Ovary (tissue), 9 donors: Measurements from ENCODE around the gene RABL6. TPM values are rescaled to one million over a fixed set of nuclear protein-coding genes. Genes with fewer than 3 reads are reported as not detected.
A peak's percentile ranks its signal among the peaks of the same experiment; 100 is the strongest.

Experiments used
- DNase-seq, 5 donors: peaks; one replicate each; pipeline ENCODE4 v3.0.0-alpha.2; 2019 to 2020
- H3K27ac ChIP-seq, 2 donors: fragments of 200-600 bp; one replicate each; pipeline versions ENCODE4 v1.5.1 to v1.8.0; 2019 to 2022
- H3K27me3 ChIP-seq: fragments of 200-600 bp; one replicate; pipeline ENCODE4 v1.8.0; 2022
- H3K36me3 ChIP-seq: fragments of 200-600 bp; sonication (generic); one replicate; pipeline ENCODE4 v1.5.1; 2019
- H3K4me1 ChIP-seq: one replicate; pipeline ENCODE4 v1.8.1; 2013; ENCODE audit warnings: mild to moderate bottlenecking, moderate library complexity; ENCODE audit not compliant: insufficient read depth
- H3K4me3 ChIP-seq: fragments of 200-600 bp; sonication (generic); one replicate; pipeline ENCODE4 v1.5.1; 2017
- H3K9me3 ChIP-seq, 2 donors: fragments of 200-600 bp in 1 of 2; sonication (generic) in 1 of 2; one replicate each; pipeline versions ENCODE4 v1.5.1 to v1.8.1; 2013 to 2019; ENCODE audit warnings: mild to moderate bottlenecking in 1 of 2, moderate library complexity in 1 of 2
- EP300 ChIP-seq: sonication (generic); formaldehyde crosslinking; IDR thresholded peaks from one replicate; pipeline ENCODE4 v1.6.1; 2017; ENCODE audit warnings: antibody characterized with exemption
- POLR2A ChIP-seq: fragments of 450-650 bp; IDR thresholded peaks from one replicate; pipeline ENCODE4 v1.6.1; 2017; ENCODE audit warnings: antibody characterized with exemption, mild to moderate bottlenecking, moderate library complexity
- WGBS, 3 donors: extraction: QIAGEN DNeasy Blood & Tissue Kit in 1 of 3; methylation state at CpG; one replicate each; pipeline versions ENCODE4 v1.1.5 to v1.1.7; 2013 to 2017; 5-methylcytosine and 5-hydroxymethylcytosine counted together
- intact Hi-C, 4 donors: fragments of 100-400 bp; cut with DNase I; formaldehyde crosslinking; loops; one replicate each; pipeline versions ENCODE4 v1.11.0 to v1.15.1; 2022 to 2023
- polyA plus RNA-seq, 2 donors: library from polyadenylated mRNA; stranded (reverse); fragments of 200-250 nt in 1 of 2; fragments of 350-450 nt in 1 of 2; fragmentation: Illumina TruSeq in 1 of 2; extraction: RNeasy Lipid Tissue Mini Kit (QIAGEN cat#74804) in 1 of 2; gene quantifications; one replicate each; pipeline ENCODE4 v1.2.3, GENCODE V29; 2013 to 2014
- total RNA-seq, 7 donors: library from RNA; depleted of rRNA in 2 of 7; stranded (reverse); fragments of >200 nt in 2 of 7; fragmentation: NEBNext Ultra II Directional in 3 of 7; extraction: Animal tissue kit (Norgen Biotek cat#: 25700) in 3 of 7; gene quantifications; one replicate each; pipeline versions ENCODE4 v1.1.0 to v1.2.4, GENCODE V29; 2016 to 2023
- TF ChIP-seq, protein P1 (sequence below), 3 donors: fragments of 450-650 bp in 2 of 3; fragments of 200-600 bp in 1 of 3; IDR thresholded peaks; one replicate each; pipeline versions ENCODE4 v1.5.1 to v1.8.0; 2016 to 2022; ENCODE audit warnings: antibody characterized with exemption in 3 of 3, mild to moderate bottlenecking in 1 of 3
- donor health status: DM: no; HTN: no; CAD: no; lungs with moderate emphysema.
- donor health status: DM: no; HTN: no; CAD: no.
- donor health status: Bipolar disorder and iron deficiency.
- donor health status: DM: yes; HTN: yes; CAD: no.
- donor health status: DM: no; HTN: no; CAD: no.
- donor health status: DM: yes; HTN: yes; CAD: no.

RABL6 gene
- total and polyA plus RNA-seq, 9 donors, result 22.6 to 65.4 (median 49.4) TPM

DNA sequence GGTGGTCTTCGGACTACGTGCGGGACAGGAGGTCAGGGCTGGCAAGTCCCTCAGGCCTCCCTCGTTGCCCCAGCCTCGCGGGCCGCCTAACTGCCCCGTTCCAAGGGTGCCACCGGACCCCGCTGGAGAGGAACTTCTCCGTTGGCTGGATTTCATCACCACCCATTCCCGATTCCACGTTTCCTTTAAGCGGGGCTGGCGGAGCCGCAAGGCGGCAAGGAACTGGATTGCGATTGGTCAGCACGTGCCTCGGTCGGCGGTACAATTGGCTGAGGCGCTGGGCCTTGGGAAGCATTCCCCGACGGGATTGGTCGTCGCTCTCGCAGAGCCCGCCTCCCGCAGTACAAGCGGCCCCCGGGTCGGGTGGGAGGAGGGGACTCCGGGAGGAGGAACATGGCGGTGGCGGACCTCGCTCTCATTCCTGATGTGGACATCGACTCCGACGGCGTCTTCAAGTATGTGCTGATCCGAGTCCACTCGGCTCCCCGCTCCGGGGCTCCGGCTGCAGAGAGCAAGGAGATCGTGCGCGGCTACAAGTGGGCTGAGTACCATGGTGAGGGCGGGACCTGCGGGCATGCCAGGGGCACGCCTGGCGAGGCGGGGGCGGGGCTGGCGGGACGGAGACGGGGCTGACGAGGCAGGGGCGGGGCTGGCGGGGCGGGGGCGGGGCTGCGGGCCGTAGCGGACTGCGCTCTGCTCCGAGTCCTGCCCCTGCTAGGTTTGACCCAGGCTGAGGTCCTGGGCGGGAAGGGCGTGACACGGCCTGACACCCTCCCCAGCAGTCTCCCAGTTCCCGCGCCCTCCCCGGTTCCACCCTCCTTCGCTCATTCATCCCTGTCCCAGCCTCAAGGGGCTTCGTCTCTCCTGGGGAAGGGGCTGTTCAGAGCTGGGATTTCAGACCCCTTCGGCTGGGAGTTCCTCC, 41.6 kb downstream of the RABL6 start, which contains the start of gene PHPT1:
PHPT1 (plus strand) TSS at position 372 of the 922 bp plus-strand sequence; CDS start at position 394, 22 bp downstream.
- peak within 1 kb of the TSS; percentile 51 for H3K4me3 ChIP-seq
- DNase-seq, result peak; percentile 98 to 99 (median 99)
- WGBS, 3 donors, result 0% methylated on average over 47 to 77 of the region's 77 CpGs
- no peaks in the 10 kb centered on the region for H3K9me3 ChIP-seq
- intact Hi-C loops, result loop anchor here in 1 of 4 donors (5.0 to 10.0 kb wide), 3 partner anchors 54 to 183 kb away; partner anchors contain the start of genes C8G, CCDC183, FBXW5 and FUT7
- TF ChIP-seq POLR2A (peak; percentile 74), EP300 (no peak)
- TF ChIP-seq, protein P1, sequence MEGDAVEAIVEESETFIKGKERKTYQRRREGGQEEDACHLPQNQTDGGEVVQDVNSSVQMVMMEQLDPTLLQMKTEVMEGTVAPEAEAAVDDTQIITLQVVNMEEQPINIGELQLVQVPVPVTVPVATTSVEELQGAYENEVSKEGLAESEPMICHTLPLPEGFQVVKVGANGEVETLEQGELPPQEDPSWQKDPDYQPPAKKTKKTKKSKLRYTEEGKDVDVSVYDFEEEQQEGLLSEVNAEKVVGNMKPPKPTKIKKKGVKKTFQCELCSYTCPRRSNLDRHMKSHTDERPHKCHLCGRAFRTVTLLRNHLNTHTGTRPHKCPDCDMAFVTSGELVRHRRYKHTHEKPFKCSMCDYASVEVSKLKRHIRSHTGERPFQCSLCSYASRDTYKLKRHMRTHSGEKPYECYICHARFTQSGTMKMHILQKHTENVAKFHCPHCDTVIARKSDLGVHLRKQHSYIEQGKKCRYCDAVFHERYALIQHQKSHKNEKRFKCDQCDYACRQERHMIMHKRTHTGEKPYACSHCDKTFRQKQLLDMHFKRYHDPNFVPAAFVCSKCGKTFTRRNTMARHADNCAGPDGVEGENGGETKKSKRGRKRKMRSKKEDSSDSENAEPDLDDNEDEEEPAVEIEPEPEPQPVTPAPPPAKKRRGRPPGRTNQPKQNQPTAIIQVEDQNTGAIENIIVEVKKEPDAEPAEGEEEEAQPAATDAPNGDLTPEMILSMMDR (IDR thresholded peaks at IDR 0.05), result no peak
- H3K36me3 ChIP-seq, result no peaks in the 10 kb centered on the region
- H3K27ac ChIP-seq, result peak within 1 kb of the TSS; percentile 33 to 86
- H3K4me1 ChIP-seq, result peaks cover 13% of the 10 kb centered on the region
- H3K27me3 ChIP-seq, result peaks cover 14% of the 10 kb centered on the region

DNA sequence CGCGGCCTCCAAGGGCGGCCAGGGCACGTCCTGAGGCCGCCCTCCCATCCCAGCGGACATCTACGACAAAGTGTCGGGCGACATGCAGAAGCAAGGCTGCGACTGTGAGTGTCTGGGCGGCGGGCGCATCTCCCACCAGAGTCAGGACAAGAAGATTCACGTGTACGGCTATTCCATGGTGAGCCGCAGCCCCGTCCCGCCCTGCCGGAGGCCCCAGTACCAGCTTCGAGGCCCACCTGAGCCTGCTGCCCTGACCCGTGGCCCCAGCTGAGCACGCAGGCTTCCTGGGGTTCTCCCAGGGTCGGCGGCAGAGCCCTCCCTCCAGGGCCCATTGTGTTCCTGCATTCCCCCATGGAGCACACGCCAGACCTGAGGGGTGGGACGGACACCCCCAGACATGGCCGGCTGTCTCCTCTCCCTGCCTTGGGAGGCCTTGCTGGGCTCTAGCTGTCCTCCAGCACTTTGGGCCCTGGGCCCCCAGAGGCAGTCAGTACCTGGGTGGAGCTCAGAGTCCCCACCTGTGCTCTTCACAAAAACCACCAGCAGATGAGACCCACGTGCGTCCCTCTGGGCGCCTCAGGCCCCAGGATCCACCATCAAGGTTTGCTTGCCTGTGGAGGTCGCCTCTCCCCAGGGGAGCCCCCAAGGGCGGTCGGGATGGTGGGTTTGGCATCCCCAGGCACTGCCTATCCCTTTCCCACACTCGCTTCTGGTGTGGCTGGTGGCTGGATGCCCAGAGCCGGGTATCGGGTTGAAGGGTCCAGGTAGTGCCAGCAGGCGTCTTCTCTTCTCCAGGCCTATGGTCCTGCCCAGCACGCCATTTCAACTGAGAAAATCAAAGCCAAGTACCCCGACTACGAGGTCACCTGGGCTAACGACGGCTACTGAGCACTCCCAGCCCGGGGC, 42.5 kb downstream of the RABL6 start:
- Histone ChIP-seq H3K27me3 (peaks cover 14% of the 10 kb centered on the region), H3K9me3 (no peaks in the 10 kb centered on the region), H3K36me3 (no peaks in the 10 kb centered on the region), H3K4me3 (peak overlapping the region; percentile 51), H3K27ac (peak overlapping the region; percentile 33 to 86), H3K4me1 (peaks cover 15% of the 10 kb centered on the region)
- intact Hi-C loops, result loop anchor here in 1 of 4 donors (5.0 to 10.0 kb wide), 3 partner anchors 55 to 182 kb away; partner anchors contain the start of genes C8G, CCDC183, FBXW5 and FUT7
- DNase-seq, result peak in 2 of 5 donors; percentile 55 to 59
- TF ChIP-seq POLR2A (no peak), EP300 (no peak)
- TF ChIP-seq, protein P1 (IDR thresholded peaks at IDR 0.05), result no peak
- WGBS, 3 donors, result 31 to 36% (median 32%) methylated on average over 40 to 43 of the region's 43 CpGs

DNA sequence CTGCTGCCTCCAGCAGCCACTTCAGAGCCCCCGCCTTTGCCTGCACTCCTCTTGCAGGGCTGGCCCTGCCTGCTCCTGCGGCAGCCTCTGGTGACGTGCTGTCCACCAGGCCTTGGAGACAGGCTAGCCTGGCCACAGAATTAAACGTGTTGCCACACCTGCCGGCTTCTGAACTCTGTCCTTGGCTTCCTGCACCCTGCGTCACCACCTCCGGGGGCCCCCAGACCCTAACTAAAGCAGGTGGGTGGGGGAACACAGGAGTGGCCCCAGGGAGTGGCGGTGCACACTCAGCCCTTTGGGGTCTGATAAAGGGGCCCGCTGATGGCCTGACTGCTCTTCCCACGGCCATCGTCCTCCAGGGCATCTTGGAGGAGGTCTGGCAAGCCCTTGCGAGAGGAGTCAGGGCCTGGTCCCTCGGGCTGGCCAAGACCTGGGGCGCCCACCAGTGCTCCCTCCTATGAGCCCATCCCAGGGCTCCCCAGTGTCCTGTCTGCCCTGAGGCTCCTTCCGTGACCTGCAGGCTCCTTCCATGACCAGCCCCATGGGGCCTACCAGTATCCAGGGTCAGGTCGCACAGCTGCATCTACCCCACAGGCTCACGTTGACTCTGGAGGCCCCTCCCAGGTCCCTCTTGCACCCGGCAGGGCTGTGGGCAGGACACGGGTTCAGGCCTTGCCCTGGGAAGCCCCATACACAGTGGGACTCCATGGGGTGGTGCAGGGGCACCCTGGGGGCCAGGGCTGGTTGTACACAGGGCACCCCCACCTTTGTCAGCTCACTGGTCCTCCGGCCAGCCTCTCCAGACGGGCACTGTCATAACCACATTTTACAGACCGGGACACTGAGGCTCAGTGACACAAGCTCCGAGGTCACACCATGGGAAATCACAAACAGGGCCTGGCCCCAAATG, 43.4 kb downstream of the RABL6 start:
- no peak overlapping the region for H3K27ac ChIP-seq
- H3K9me3 ChIP-seq, result no peaks in the 10 kb centered on the region
- H3K36me3 ChIP-seq, result no peaks in the 10 kb centered on the region
- no peak for TF ChIP-seq EP300
- TF ChIP-seq POLR2A, result no peak
- TF ChIP-seq, protein P1 (IDR thresholded peaks at IDR 0.05), result no peak
- 74 to 78% (median 77%) methylated on average over 15 to 23 of the region's 23 CpGs for WGBS, 3 donors
- no peak overlapping the region for H3K4me3 ChIP-seq
- peaks cover 14% of the 10 kb centered on the region for H3K27me3 ChIP-seq
- peak in 2 of 5 donors; percentile 39 to 41 for DNase-seq
- intact Hi-C loops, result no loop called here
- peaks cover 15% of the 10 kb centered on the region for H3K4me1 ChIP-seq
